Glomerular visceral epithelial cell (primary cell): ENCODE measurements around the gene WWP2.

Source experiments
- DNase-seq: peaks from one replicate; pipeline ENCODE4 v3.0.0-alpha.2; 2016; ENCODE audit errors: extremely low spot score

WWP2 gene

DNA sequence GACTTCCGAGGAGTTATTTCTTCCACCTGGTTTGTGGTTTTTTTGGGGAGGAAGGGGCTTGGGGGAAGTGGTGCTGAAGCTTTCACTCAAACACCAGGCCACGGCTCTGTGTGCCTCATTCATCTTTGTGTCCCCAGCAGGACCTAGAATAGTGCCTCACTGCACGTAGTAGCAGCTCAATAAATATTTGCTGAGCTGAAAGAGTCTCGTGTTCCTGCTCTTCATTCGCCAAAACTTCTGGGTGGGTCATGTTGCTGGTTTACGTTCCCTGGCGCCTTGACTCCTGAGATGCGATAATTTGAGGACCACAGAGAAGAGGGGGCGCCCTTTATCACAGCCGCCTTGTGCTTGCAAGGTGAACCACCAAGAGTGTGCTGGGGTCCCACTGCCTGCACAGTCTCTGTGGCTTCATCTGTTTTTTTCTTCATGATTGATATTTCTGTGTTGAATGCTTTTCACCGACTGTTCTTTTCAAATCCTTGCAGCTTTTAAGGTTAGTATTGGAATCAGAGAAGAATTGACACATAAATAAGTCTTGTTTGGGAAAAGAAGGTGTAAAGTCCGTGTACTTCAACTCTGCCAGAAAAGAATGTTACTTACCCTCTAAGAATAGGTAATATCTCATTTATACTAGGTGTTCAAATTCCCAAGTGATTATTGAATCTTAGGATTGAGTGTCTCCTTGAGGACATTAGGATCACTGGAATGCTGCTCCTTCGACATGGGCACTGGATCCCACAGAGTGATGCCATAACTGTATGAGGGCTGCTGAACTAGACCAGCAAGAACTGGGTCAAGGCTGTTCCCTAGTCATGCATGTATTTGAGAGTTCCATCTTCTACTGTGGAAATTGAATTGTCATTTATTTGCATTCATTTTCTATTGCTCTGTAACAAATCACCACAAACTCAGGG is 96.3 kb downstream of the WWP2 start:
- no peak for DNase-seq

DNA sequence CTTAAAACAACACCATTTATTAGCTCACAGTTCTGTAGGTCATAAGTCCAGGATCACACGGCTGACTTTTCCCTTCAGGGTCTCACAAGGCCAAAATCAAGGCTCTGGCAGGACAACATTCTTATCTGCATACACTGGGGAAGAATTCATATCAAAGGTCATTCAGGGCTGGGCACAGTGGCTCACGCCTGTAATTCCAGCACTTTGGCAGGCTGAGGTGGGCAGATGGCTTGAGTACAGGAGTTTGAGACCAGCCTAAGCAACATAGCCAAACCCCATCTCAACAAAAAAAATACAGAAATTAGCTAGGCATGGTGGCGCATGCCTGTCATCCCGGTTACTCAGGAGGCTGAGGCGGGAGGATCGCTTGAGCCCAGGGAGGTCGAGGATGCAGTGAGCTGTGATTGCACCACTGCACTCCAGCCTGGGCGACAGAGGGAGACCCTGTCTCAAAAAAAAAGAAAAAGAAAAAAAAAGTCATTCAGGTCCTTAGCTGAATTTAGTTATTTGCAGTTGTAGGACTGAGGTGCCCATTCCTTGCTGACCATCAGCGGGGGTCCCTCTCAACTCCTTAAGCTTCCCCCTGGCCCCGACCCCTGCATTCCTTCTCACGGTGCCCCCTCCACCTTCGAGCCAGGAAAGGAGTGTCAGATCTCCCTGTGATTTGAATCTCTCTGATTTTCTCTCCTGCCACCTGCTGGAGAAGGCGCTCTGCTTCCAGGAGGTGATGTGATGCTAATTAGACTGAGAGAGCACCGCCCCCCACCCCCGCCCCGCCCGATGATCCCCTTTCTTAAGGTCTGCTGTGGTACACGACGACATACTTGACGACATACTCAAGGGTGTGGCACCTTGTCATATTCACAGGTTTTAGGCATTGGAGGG is 97.2 kb downstream of the WWP2 start:
- DNase-seq = peak; percentile 12

DNA sequence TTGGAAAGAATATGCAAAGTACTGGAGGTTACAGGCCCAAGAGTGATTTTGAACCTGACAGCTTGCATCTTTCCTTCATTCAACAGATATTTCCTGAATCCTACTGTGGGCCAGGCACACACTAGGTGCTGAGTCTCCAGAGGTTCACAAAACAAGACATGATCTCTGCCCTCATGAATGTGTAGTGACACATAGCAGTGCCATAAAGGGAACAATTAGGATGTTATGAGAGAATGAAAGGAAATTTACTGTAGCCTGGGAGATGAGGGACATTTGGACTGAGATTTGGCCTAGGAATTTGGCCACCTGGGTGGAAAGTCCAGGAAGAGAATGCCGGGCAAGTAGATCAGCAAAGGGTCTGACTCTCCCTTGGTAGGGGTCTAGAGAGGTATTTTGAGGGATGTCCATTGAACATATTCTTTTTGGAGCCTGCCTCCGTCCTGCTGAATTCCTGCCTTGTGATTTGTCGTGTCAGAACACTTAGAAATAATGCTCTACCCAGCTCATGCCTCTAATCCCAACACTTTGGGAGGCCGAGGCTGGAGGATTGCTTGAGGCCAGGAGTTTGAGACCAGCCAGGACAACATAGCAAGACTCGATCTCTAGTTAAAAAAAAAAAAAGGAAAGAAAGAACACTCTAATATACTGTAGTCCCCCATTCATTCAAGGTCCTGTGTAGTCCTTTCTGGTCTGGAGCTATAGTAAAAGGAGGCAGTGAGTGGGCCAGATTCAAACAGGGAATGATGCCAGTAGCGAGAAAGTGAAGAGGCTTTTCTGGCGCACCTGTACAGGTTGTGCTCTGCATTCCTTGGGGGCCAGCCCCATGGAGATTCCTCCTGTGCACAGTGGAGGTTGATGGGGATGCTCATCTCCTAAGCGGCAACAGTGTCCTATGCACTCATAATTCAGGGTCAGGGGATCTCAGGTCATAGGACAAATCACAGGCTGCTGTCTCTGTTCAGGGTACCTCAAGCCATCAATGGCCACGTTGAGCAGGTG is 98.4 kb downstream of the WWP2 start:
- no peak for DNase-seq

DNA sequence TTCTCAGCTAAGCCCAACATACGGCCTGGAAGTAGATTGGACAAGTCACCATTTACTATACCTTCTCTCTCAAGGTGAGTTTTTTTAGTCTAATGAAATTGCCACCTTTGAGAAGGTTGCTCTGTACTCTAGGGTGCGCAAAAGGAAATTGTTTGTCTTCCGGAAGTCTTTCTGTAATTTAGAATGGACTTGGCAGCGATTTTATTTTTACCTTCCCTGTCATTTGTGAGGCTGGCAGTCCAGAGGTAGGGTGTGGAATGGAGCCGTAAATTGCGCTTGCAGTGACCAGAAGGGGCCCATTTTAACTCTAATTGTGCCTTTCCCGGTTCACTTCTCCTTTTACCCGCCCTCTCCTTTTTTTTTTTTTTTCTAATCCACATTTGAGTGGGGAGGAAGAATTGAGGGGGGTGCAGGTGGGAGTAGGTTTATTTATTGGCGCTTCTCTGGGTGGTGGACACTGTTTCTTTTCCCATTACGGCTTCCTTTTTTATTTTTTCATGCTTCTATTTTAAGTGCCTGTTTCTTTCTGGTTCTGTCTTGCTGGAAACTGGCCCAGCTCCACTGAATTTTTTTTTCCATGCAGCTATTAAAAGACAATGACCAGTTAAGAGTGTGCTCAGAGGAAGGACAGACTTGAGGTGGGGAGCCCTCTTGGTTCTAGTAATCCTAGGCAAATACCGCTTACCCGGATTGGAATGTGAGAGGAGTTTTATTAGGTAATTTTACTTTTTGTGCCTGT is 99.3 kb downstream of the WWP2 start:
- DNase-seq = no peak

DNA sequence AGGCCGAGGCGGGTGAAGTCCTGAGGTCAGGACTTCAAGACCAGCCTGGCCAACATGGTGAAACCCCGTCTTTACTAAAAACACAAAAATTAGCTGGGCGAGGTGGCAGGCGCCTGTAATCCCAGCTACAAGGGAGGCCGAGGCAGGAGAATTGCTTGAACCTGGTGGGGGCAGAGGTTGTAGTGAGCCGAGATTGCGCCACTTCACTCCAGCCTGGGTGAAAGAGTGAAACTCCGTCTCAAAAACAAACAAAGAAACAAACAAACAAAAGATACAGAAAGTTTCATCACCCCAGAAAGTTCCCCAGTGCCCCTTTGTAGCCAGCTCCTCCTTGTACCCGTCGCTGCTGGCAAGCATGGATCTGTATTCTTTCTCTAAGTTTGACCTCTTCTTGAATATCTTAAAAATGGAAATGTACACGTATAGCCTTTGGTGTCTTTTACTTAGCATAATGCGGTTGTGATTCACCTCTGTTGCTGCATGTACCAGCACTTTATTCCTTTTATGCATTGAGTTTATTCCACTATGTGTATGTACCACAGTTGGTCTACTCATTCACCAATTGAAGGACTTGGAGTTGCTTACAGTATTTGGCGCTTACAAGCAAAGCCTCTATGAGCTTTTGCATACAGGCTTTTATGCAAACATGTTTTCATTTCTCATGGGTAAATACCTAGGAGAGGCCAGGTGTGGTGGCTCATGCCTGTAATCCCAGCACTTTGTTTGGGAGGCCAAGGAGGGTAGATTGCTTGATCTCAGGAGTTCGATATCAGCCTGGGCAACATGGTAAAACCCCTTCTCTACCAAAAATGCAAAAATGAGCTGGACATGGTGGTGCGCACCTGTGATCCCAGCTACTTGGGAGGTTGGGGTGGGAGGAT is 101.5 kb downstream of the WWP2 start:
- no peak for DNase-seq

DNA sequence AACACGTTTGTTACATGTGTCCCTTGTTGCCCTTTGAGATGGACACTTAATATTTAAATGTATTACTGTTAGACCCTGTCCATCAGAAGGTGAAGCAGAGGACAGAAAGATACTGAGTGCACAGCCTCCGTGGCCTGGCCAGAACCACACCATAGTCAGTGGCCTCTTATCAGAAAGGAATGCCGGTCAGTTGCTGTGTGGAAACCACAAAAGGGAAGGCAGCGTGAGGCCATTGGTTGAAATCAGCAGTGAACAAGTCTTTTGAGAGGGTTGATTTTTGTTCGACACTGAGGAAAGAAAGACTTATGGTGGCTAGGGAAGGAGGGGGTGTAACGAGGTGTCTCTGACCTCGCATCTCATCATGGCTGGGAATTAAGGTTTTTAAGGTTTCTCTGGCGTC is 103.6 kb downstream of the WWP2 start:
- DNase-seq = peak; percentile 52

DNA sequence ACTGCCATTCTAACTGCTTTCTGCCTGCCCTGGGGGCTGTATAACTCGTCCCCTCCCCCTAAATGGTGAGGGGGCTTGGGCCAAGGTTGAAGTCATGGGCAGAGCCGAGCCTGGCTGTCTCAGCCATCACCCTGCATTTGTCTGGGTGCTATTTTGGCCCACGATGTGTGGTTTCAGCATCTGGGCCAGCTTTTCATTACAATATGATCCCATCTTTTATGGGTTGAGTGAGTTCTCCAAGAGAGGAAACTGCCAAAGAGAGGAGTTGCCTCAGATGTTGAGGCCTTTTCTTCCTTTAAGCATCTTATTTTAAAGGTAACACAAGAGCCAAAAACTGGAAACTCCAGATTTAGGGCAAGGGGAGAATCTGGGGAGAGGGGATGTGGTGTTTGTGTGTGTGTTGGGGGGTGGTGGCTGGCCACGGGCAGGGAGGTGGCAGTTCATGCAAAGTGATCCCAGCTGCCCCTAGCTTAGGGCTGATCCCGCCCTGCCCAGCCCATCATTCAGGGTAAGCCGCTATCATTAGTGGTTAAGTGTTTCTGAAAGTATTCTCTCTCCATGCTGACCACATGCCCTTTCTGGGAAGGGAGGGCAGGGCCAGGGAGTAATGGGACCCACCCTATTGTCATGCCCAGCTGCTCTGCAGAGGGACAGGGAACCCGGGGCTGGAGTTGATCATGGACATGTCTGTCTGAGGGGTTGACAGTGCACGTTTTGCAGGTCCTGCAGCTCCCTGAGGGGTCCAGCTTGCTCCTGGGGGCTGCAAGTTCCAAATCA is 105.8 kb downstream of the WWP2 start:
- DNase-seq = peak; percentile 9

DNA sequence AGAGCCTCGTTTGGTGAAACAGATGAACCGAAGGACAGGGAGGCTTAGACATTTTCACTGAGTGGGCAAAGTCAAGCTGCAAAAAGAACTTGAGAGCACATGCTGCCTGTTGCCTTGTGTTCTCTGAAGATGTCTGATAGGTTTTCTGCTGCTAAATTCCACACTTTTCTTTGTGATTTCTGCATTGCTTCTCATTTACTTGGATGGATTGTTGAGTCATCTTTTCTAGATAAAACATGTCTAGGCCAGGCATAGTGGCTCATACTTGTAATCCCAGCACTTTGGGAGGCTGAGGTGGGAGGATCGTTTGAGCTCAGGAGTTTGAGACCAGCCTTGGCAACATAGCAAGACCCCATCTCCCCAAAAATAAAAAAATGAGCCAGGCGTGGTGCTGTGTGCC is 108.6 kb downstream of the WWP2 start:
- no peak for DNase-seq

DNA sequence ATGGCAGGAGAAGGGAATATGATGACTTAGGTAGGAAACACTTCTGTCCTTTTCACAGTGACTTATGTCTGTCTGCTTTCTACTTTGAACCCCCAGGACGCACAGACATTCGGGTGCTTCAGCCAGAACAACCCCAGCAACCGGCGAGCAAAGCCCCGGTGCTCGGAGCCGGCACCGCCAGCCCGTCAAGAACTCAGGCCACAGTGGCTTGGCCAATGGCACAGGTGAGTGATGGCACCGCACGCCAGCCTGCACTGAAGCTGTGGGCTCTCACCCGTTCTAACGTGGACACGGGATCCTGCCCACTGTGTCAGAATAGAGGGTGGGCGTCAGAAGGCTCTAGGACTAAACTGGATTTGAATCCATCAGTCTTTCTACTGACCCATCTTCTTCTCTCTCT is 109.6 kb downstream of the WWP2 start:
- no peak for DNase-seq

DNA sequence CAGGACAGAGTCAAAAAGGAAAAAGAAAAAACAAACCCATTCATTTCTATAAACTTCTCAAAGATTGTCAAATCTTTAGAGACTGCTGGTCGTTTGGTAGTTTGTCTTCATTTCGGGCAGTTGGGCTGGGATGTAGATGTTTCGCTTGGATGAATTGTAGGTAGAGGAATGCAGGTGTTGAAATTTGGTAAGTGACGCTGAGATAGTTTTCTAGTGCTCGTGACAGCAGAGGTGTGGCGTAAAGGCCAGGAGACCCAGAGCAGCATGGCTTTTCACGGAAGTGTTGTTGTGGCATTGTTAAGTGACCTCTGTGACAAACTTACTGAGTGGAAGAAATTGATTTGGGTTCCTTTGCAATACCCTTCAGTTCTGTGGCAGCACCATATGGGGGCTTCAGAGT is 110.8 kb downstream of the WWP2 start:
- DNase-seq = no peak

DNA sequence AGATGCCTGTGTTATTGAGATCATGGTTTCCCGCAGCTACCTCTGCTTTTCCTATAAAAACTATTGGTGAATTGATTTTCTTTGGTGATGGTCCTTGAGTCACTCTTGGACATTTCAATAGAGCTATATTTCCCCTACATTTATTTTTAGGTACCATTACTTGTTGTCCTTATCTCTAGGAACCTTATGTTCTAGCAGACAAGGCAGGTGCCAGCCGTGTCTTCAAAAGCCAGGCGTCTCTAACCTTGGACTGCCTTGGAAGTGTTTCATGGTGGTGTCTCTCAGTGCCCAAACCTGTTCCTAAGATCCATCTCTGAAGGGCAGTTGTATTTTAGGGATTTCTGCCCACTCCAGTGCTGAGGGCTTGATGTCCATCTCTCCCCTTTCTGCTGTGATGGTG is 111.7 kb downstream of the WWP2 start:
- no peak for DNase-seq

DNA sequence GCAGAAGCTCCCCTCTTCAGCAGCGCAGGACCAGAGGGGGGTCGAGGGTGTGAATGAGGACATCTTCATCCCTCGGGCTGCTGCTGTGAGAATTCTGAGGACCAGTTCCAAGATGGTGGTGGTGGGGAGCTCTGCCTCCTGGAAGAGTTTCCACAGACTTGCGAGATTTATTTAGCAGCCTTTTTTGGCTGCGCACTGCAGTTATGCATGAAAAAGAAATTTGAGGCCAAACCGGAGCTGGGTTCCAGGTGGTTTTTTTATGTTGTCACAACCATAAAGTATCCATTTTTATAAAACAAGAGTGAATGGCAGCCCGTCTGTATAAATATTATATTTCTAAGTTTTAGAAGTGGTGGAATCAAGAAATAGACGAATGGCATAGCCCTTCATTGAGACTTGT is 112.1 kb downstream of the WWP2 start:
- no peak for DNase-seq

DNA sequence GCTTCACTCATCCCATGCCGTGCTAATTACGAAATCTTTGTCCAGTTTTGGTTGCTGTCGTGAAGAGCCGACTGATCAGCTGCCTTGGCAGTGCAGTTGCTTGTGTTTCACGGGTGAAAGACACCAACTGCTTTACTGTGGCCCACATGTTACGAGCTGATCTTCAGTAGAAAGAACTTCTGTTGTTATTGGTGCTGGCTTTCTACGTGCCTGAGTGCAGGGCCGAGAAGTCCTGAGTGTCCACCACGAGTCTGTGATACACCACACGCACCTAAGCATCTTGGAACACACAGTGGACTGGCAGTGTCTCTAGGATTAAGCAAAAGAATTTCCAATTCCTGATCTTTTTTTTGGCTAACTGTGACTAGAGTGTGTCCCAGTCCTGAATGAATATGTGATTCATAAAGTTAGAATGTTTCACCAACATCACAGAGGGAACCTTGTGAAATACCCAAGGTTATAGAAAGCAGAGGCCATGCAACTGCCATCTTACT is 118.6 kb downstream of the WWP2 start:
- no peak for DNase-seq

DNA sequence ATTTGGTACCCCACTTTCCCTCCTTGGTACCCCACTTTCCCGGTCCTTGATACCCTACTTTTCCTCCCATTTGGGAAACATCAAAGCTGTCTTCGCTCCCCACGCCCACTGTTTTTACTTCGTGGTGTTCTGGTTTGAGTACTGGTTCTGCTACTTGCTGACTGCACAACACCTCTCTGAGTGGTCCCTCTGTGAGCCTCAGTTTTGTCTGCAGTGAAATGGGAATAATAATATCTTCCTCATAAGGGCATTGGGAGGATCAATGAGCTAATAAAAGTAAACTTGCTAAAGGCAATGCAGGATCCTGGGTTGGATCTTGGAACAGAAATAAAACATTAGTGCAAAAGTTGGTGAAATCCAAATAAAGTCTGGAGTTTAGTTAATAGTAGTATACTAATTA is 119.0 kb downstream of the WWP2 start:
- no peak for DNase-seq

DNA sequence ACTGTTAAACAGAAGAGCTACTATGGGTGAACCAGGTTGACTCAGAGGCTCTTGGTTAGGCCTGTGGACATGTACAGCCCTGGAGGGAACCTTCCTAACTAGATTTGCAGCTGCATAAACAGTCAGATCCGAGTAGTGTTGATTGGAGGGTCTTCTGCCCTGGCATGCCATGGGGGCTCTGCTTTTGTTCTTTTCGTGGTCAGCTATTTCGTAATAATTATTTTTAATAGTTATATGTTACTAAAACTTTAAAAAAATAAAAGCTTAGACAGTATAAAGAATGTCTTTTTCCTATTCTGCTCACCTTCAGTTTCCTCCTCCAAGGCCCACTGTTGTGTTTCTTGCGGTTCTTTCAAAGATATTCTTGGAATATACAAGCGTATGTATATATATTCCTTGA is 121.6 kb downstream of the WWP2 start:
- no peak for DNase-seq

DNA sequence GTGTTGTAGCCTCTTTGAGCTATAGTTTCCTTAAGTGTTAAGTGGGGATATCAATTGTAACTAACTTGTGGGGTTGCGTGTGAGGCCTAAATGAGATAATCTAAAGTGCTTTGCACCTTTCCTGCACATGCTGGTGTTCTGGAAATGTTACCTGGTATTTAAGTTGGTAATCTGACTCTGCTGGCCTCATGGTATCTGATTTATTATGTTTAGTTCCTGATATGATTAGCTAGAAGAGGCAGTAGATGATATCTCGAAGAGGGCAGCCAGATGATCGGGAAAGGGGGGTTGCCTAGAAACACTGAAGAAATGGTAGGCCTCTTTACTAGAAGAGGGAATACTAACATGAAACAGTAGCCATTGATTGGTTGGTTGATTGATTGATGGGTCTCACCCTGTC is 123.6 kb downstream of the WWP2 start:
- DNase-seq = no peak

DNA sequence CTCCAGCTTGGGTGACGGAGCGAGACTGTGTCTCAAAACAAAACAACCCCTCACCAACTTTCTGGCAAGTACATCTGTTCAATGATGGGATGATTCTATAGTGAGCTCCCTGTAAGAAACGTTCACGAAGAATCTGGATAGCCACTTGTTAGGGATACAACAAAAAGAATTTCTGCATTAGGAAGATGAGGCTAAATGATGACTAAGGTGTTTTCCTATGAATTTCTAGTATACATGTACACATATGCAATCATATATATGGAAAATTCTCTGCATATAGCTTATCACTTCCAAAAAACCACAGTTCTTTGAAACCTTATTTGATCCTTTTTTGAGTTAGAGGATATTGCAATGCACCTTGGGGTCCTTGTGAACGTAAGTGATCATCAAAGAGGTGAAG is 124.6 kb downstream of the WWP2 start:
- no peak for DNase-seq

DNA sequence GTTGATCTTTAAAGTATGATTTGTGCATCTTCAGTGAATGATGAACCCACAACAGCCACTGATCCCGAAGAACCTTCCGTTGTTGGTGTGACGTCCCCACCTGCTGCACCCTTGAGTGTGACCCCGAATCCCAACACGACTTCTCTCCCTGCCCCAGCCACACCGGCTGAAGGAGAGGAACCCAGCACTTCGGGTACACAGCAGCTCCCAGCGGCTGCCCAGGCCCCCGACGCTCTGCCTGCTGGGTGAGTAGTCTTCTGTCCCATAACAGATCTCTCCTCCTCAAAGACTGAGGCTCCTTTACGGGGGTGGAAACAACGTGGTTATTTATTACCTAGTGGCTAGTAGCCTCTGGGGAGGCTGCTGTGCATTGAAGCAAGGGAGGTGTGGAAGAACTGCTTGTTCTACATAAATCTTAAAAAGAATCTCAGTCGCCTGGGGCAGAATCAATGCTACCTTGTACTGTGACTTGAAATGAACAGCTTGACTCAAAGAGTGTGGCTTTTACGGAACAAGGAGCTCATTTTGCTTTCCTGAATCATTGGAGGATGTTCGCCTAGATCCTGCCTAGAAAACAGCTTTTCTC is 126.0 kb downstream of the WWP2 start:
- DNase-seq = peak; percentile 67
